K562 (cell line): ENCODE data around the gene KMT5C.

Experiments
- CTCF ChIP-seq, 3 experiments: IDR thresholded peaks in 2 of 3; conservative IDR thresholded peaks in 1 of 3; 2 replicates each; pipeline ENCODE4 v1.5.1; 2011 to 2012; ENCODE audit warnings: low read length in 3 of 3, mild to moderate bottlenecking in 3 of 3, control low read depth in 2 of 3, improper control_type of control experiment in 1 of 3, inconsistent platforms in 1 of 3, low read depth in 1 of 3, mixed read lengths in 1 of 3, moderate library complexity in 1 of 3; ENCODE audit not compliant: insufficient read depth in 2 of 3
- NR1H2 ChIP-seq: sonication (generic); formaldehyde crosslinking; IDR thresholded peaks from 2 replicates; pipeline ENCODE4 v1.4.0; 2020; ENCODE audit warnings: mild to moderate bottlenecking, missing genetic modification reagents
- NRF1 ChIP-seq, 2 experiments: fragments of 450-650 bp; IDR thresholded peaks in 1 of 2; conservative IDR thresholded peaks in 1 of 2; 2 replicates each; pipeline ENCODE4 v1.6.1; 2014; ENCODE audit warnings: mild to moderate bottlenecking in 2 of 2
- POLR2A ChIP-seq: fragments of 450-650 bp; conservative IDR thresholded peaks from 2 replicates; pipeline ENCODE4 v1.6.1; 2016
- SIN3A ChIP-seq, 2 experiments: fragments of 150-350 bp in 1 of 2; IDR thresholded peaks; 2 replicates each; pipeline ENCODE4 v1.6.1; 2011 to 2016; ENCODE audit warnings: borderline replicate concordance in 2 of 2, low read depth in 2 of 2, low read length in 2 of 2, mild to moderate bottlenecking in 2 of 2, moderate library complexity in 2 of 2; ENCODE audit not compliant: control insufficient read depth in 1 of 2
- SP1 ChIP-seq: sonication (generic); formaldehyde crosslinking; IDR thresholded peaks from 2 replicates; pipeline ENCODE4 v1.8.1; 2022; ENCODE audit warnings: mild to moderate bottlenecking, missing genetic modification reagents

DNA sequence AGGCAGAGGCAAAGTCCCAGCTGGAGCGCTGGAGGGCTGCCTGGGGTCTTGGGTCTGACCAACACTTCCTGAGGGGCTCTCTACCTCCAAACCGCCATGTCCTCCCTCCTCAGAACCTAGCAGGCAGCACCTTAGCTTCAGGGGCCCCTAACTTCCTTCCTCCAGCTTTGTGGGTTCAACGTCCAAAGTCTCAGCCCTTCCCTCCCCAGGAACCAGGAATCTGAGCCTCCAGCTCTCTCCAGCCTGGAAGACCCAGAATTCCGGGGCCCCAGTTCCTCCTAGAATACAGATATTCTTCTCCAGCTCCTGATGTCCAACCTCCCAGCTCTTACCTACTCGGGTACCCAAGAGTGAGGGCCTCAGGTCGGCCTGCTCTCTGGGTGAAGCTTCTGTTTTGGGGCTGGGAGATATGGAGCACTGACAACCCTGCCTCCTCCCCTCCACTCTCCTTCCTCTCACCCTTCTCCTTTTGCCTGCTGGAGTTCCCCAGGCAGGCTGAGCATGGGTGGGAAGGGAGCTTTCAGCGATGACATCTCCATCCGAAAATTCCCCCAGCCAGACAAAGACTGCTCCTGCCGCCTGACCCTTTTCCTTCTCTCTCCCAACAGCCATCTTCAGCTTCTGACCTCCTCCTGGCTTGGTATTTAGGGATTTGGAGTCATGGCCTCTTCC, 18.1 kb upstream of the KMT5C start:
- TF ChIP-seq POLR2A (no peak), NR1H2 (CRISPR knock-in tag) (no peak), SIN3A (IDR thresholded peaks at IDR 0.05; ENCODE audit: borderline replicate concordance in 2 of 2, control insufficient read depth in 1 of 2, low read depth in 2 of 2, low read length in 2 of 2) (no peak), NRF1 (conservative IDR thresholded peaks at IDR 0.05 in 1 of 2, IDR thresholded peaks at IDR 0.05 in 1 of 2) (no peak), SP1 (no peak), CTCF (IDR thresholded peaks at IDR 0.05 in 2 of 3, conservative IDR thresholded peaks at IDR 0.05 in 1 of 3; ENCODE audit: insufficient read depth in 2 of 3, low read depth in 1 of 3, low read length in 3 of 3) (no peak)
